KOPT-K1 (cell line): ENCODE measurements around the gene GMIP.

Experiments
- H3K27ac ChIP-seq: fragments of 200-600 bp; sonication (generic); 2 replicates; pipeline ENCODE4 v1.5.1; 2016; ENCODE audit warnings: antibody characterized with exemption, mild to moderate bottlenecking, low read depth, low read length; ENCODE audit not compliant: poor library complexity, severe bottlenecking
- H3K36me3 ChIP-seq: fragments of 200-600 bp; sonication (generic); 2 replicates; pipeline ENCODE4 v1.5.1; 2017; ENCODE audit warnings: antibody characterized with exemption, mild to moderate bottlenecking, low read length, moderate library complexity; ENCODE audit not compliant: insufficient read depth
- H3K9me3 ChIP-seq: fragments of 200-600 bp; sonication (generic); 2 replicates; pipeline ENCODE4 v1.5.1; 2017; ENCODE audit warnings: antibody characterized with exemption, low read length, mild to moderate bottlenecking; ENCODE audit not compliant: insufficient read depth, poor library complexity, severe bottlenecking

Gene GMIP

DNA sequence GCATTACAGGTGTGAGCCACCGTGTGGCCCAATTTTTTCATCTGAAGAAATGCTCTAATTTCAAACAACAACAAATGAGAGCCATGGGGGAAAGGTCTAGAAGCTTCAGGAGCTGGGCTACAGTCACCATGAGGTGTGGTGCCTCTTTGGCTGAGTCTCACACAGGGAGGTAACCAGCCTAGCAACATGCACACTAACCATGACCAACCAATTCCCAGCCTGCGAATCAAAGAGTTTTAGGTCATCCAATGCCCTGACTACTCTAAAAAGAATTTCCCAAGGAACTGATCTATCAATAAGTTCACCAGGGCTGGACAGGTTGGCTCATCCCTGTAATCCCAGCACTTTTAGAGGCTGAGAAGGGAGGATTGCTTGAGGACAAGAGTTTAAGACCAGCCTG lies 54.9 kb downstream of the GMIP start:
- no peak overlapping the region for H3K27ac ChIP-seq
- H3K36me3 ChIP-seq: peaks cover 16% of the 10 kb centered on the region; the same call in 1 of the 2 replicates
- H3K9me3 ChIP-seq: no peaks in the 10 kb centered on the region

- no peak overlapping the region for H3K27ac ChIP-seq
- no peaks in the 10 kb centered on the region for H3K9me3 ChIP-seq
- H3K36me3 ChIP-seq: peaks cover 8% of the 10 kb centered on the region; the same call in 1 of the 2 replicates
These were observed 55.7 kb downstream of the GMIP start for GRCh38 chr19:19587771-19588170.

GRCh38 chr19:19584356-19584755 lies 59.1 kb downstream of the GMIP start:
- Histone ChIP-seq H3K27ac (no peak overlapping the region), H3K36me3 (no peaks in the 10 kb centered on the region), H3K9me3 (no peaks in the 10 kb centered on the region)

- no peaks in the 10 kb centered on the region for H3K9me3 ChIP-seq
- no peak overlapping the region for H3K27ac ChIP-seq
- H3K36me3 ChIP-seq: no peaks in the 10 kb centered on the region
These were observed 61.0 kb downstream of the GMIP start for GRCh38 chr19:19582471-19582870.

GRCh38 chr19:19581391-19581790 lies 62.1 kb downstream of the GMIP start:
- Histone ChIP-seq H3K9me3 (no peaks in the 10 kb centered on the region), H3K36me3 (no peaks in the 10 kb centered on the region), H3K27ac (no peak overlapping the region)

GRCh38 chr19:19580418-19580817 lies 63.0 kb downstream of the GMIP start:
- H3K36me3 ChIP-seq: no peaks in the 10 kb centered on the region
- no peak overlapping the region for H3K27ac ChIP-seq
- no peaks in the 10 kb centered on the region for H3K9me3 ChIP-seq

DNA sequence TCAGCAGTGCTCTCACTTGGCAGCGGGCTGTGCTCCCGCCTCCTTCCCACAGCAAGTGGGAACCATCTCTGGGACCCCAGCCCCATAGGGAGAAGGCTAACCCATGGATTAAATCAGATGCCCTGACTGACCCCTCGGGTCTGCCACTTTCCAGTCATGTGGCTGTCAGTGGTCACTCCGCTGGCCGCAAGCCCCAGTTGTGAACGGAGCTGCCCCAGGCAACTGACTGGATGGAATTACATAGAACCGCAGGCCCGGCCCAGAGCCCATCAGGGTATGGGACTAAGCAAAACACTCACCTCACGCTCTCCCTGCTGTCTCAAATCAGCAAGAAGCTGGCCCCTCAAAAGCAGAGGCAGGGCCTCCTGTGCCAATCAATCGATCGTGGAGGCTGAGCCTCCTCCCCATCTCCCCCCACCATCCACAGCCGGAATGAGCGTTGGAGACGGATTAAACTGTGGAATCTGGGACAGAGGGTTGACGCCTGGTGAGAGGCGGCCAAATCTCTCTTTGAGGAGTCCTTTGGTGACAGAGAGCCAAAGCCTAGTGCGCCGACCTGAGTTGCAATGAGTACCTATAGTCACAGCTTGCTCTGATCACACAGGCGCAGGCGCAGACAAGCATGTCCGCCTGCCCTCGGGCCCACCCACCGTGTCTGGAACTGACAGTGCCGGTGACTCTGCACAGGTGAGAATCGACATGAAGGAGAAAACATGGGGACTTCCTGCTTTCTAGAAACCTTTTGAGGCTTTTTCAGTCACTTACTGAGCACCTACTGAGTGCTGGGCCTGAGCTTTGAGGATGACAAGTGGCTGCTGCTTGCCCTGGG lies 63.7 kb downstream of the GMIP start:
- H3K9me3 ChIP-seq: no peaks in the 10 kb centered on the region
- H3K36me3 ChIP-seq: no peaks in the 10 kb centered on the region
- no peak overlapping the region for H3K27ac ChIP-seq
